CD14-positive monocyte (primary cell): Measurements from ENCODE around the gene SACM1L. TPM values are rescaled to one million over a fixed set of nuclear protein-coding genes. Genes with fewer than 3 reads are reported as not detected.

Source experiments
- DNase-seq, 3 donors: peaks; one replicate each; pipeline ENCODE4 v3.0.0-alpha.2; 2011 to 2022
- H2AFZ ChIP-seq: 2 replicates; pipeline ENCODE4 v1.6.0; 2012; ENCODE audit warnings: mild to moderate bottlenecking, low read depth, low read length, inconsistent platforms; ENCODE audit not compliant: insufficient read depth, poor library complexity, severe bottlenecking
- H3K27ac ChIP-seq, 2 donors: 1 replicate in 1 of 2; 2 replicates in 1 of 2; pipeline ENCODE4 v1.5.1; 2012 to 2013; ENCODE audit warnings: low read length in 2 of 2, control low read depth in 1 of 2, inconsistent platforms in 1 of 2, low read depth in 1 of 2, mild to moderate bottlenecking in 1 of 2
- H3K27me3 ChIP-seq, 2 donors: one replicate each; pipeline versions ENCODE4 v1.6.0 to v1.6.1; 2011 to 2013; ENCODE audit warnings: low read length in 2 of 2; ENCODE audit not compliant: control insufficient read depth in 2 of 2, insufficient read depth in 2 of 2
- H3K36me3 ChIP-seq, 2 donors: replicated peaks in 1 of 2; 1 replicate in 1 of 2; 2 replicates in 1 of 2; pipeline versions ENCODE4 v1.5.1 to v1.6.1; 2012 to 2013; ENCODE audit warnings: low read length in 2 of 2, control low read depth in 1 of 2, inconsistent platforms in 1 of 2, mild to moderate bottlenecking in 1 of 2; ENCODE audit not compliant: insufficient read depth in 2 of 2, control insufficient read depth in 1 of 2
- H3K4me1 ChIP-seq, 2 donors: 1 replicate in 1 of 2; 2 replicates in 1 of 2; pipeline versions ENCODE4 v1.5.1 to v1.6.1; 2012 to 2013; ENCODE audit warnings: low read length in 2 of 2, control low read depth in 1 of 2, inconsistent platforms in 1 of 2, mild to moderate bottlenecking in 1 of 2, moderate library complexity in 1 of 2; ENCODE audit not compliant: insufficient read depth in 2 of 2, control insufficient read depth in 1 of 2
- H3K4me2 ChIP-seq: replicated peaks from 2 replicates; pipeline ENCODE3; 2012; ENCODE audit warnings: low read length, moderate library complexity, mild to moderate bottlenecking; ENCODE audit not compliant: poor library complexity, severe bottlenecking; ENCODE audit errors: extremely low read depth
- H3K4me3 ChIP-seq, 3 experiments: fragments of 200-600 bp in 1 of 3; sonication (generic) in 1 of 3; replicated peaks in 1 of 3; 1 replicate in 2 of 3; 2 replicates in 1 of 3; pipeline ENCODE4 v1.5.1; 2011 to 2013; ENCODE audit warnings: low read length in 3 of 3, mild to moderate bottlenecking in 3 of 3, control low read depth in 2 of 3, low read depth in 2 of 3, inconsistent platforms in 1 of 3, moderate library complexity in 1 of 3
- H3K79me2 ChIP-seq: 2 replicates; pipeline ENCODE4 v1.6.0; 2012; ENCODE audit warnings: mild to moderate bottlenecking, control low read depth, inconsistent platforms, low read length, moderate library complexity; ENCODE audit not compliant: insufficient read depth
- H3K9ac ChIP-seq: 2 replicates; pipeline ENCODE4 v1.6.0; 2017; ENCODE audit warnings: low read length, mild to moderate bottlenecking; ENCODE audit not compliant: insufficient read depth, poor library complexity, severe bottlenecking
- H3K9me3 ChIP-seq, 2 donors: replicated peaks in 1 of 2; 1 replicate in 1 of 2; 2 replicates in 1 of 2; pipeline versions ENCODE4 v1.5.1 to v1.6.1; 2012 to 2013; ENCODE audit warnings: low read length in 2 of 2, control low read depth in 1 of 2; ENCODE audit not compliant: control insufficient read depth in 1 of 2, insufficient read depth in 1 of 2
- H4K20me1 ChIP-seq: 2 replicates; pipeline ENCODE4 v1.6.0; 2012; ENCODE audit warnings: mild to moderate bottlenecking, low read length, control low read depth, moderate library complexity; ENCODE audit not compliant: insufficient read depth
- H3K27ac Mint-ChIP-seq, 7 donors: one replicate each; pipeline ENCODE4 v1.8.0; 2020; ENCODE audit warnings: mild to moderate bottlenecking in 7 of 7, mixed read lengths in 7 of 7, moderate library complexity in 6 of 7, inconsistent platforms in 2 of 7
- H3K27me3 Mint-ChIP-seq, 3 donors: one replicate each; pipeline ENCODE4 v1.8.0; 2021 to 2022; ENCODE audit warnings: low read depth in 3 of 3, mild to moderate bottlenecking in 3 of 3, mixed read lengths in 3 of 3, moderate library complexity in 3 of 3, inconsistent platforms in 1 of 3
- H3K36me3 Mint-ChIP-seq, 2 donors: one replicate each; pipeline ENCODE4 v1.8.0; 2020; ENCODE audit warnings: mixed read lengths in 2 of 2, inconsistent platforms in 1 of 2, mild to moderate bottlenecking in 1 of 2
- H3K4me1 Mint-ChIP-seq: one replicate; pipeline ENCODE4 v1.8.0; 2020; ENCODE audit warnings: mild to moderate bottlenecking, mixed read lengths
- H3K4me3 Mint-ChIP-seq, 2 donors: one replicate each; pipeline ENCODE4 v1.8.0; 2020; ENCODE audit warnings: mild to moderate bottlenecking in 2 of 2, mixed read lengths in 2 of 2, moderate library complexity in 1 of 2
- H3K9me3 Mint-ChIP-seq, 7 donors: one replicate each; pipeline ENCODE4 v1.8.0; 2020 to 2022; ENCODE audit warnings: mixed read lengths in 7 of 7, mild to moderate bottlenecking in 6 of 7, moderate library complexity in 6 of 7, inconsistent platforms in 2 of 7
- WGBS: methylation state at CpG from one replicate; pipeline ENCODE4 v1.1.5; 2013; ENCODE audit warnings: missing lambda C conversion rate; ENCODE audit not compliant: insufficient coverage; 5-methylcytosine and 5-hydroxymethylcytosine counted together
- intact Hi-C, 2 donors: fragments of 100-400 bp; cut with micrococcal nuclease; formaldehyde crosslinking; loops; one replicate each; pipeline versions ENCODE4 v1.15.0 to v1.15.1; 2023
- polyA plus RNA-seq, 3 donors: library from polyadenylated mRNA; depleted of rRNA in 1 of 3; unstranded in 2 of 3; stranded (reverse) in 1 of 3; fragments of 300-500 nt in 2 of 3; fragments of >200 nt in 1 of 3; fragmentation: Illumina TruSeq in 2 of 3; gene quantifications; 1 replicate in 2 of 3; 2 replicates in 1 of 3; pipeline ENCODE4 v1.2.3, GENCODE V29; 2012 to 2021
- TF ChIP-seq, protein P1 (sequence below): fragments of 200-600 bp; IDR thresholded peaks from one replicate; pipeline ENCODE4 v1.8.0; 2022; ENCODE audit warnings: antibody characterized with exemption, mild to moderate bottlenecking

SACM1L gene
- polyA plus RNA-seq, 3 donors: 14.6 to 25.7 (median 21.5) TPM

DNA sequence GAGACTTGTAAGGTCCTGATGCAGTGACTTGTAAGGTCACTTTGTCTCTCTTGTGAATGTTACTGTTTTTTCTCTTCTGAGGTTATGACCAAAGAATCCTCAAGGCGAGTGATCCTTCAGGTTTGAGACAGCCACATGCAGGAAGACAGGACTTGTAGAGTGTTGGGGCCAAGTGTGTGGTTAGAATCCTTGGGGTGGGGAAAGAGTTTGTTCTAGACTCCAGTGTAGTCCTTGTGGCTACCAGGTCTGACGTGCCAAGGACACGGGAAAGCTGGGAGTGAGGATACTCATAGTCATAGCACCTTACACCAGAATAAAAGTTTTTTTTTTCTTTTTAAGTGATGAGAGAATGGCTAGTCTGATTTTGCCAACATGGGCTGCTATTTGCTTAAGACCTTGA, 7.3 kb upstream of the SACM1L start:
- Histone ChIP-seq H3K9me3 (peaks cover 0 to 3% of the 10 kb centered on the region in 2 donors), H3K4me2 (no peak overlapping the region), H4K20me1 (peaks cover 5% of the 10 kb centered on the region), H3K27me3 (no peaks in the 10 kb centered on the region), H3K4me1 (peaks cover 17 to 18% of the 10 kb centered on the region in 2 donors), H2AFZ (no peak overlapping the region), H3K4me3 (no peak overlapping the region), H3K27ac (no peak overlapping the region), H3K36me3 (peaks cover 15 to 38% of the 10 kb centered on the region in 2 donors), H3K9ac (no peak overlapping the region), H3K79me2 (no peaks in the 10 kb centered on the region)
- WGBS: no CpG with 5 or more reads among the region's 3 CpGs
- intact Hi-C loops: loop anchor here in 1 of 2 donors (10.0 kb wide), 1 partner anchor 647 kb away; no protein-coding TSS in a partner anchor
- peaks cover 23% of the 10 kb centered on the region for H3K4me1 Mint-ChIP-seq
- peaks cover 27 to 33% of the 10 kb centered on the region in 2 donors for H3K36me3 Mint-ChIP-seq
- no peak for DNase-seq
- H3K27me3 Mint-ChIP-seq: peaks cover 0 to 3% (median 0%) of the 10 kb centered on the region in 3 donors
- no peak overlapping the region for H3K27ac Mint-ChIP-seq
- TF ChIP-seq, protein P1, sequence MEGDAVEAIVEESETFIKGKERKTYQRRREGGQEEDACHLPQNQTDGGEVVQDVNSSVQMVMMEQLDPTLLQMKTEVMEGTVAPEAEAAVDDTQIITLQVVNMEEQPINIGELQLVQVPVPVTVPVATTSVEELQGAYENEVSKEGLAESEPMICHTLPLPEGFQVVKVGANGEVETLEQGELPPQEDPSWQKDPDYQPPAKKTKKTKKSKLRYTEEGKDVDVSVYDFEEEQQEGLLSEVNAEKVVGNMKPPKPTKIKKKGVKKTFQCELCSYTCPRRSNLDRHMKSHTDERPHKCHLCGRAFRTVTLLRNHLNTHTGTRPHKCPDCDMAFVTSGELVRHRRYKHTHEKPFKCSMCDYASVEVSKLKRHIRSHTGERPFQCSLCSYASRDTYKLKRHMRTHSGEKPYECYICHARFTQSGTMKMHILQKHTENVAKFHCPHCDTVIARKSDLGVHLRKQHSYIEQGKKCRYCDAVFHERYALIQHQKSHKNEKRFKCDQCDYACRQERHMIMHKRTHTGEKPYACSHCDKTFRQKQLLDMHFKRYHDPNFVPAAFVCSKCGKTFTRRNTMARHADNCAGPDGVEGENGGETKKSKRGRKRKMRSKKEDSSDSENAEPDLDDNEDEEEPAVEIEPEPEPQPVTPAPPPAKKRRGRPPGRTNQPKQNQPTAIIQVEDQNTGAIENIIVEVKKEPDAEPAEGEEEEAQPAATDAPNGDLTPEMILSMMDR: no peak
- H3K9me3 Mint-ChIP-seq: peaks cover 0 to 7% (median 4%) of the 10 kb centered on the region in 7 donors
- no peak overlapping the region for H3K4me3 Mint-ChIP-seq

DNA sequence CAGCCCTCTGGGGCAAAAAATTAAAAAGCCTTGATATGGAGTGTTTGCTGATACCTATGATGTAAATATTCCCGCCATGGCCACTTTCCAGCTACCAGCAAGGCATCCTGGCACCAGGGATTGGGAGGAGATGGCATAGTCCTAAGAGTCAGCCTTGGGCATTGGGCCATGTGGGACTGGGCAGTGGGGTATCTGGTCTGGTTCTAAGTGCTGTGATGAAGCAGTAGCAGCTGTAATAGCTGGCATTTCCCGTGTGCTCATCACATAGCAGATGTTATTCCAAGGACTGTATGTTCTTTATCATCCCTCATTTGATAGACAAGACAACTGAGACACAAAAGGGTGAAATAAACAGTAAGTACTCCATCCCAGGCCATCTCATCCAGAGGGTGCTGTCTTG, 6.9 kb upstream of the SACM1L start:
- 100% methylated on average over 1 of the region's 2 CpGs for WGBS
- H3K9me3 Mint-ChIP-seq: peaks cover 0 to 7% (median 4%) of the 10 kb centered on the region in 7 donors

More for the DNA sequence above, 6.9 kb upstream of the SACM1L start:
- peaks cover 4% of the 10 kb centered on the region for H4K20me1 ChIP-seq
- no peaks in the 10 kb centered on the region for H3K79me2 ChIP-seq
- intact Hi-C loops: loop anchor here in 1 of 2 donors (10.0 kb wide), 1 partner anchor 648 kb away; no protein-coding TSS in a partner anchor
- H3K27me3 ChIP-seq: no peaks in the 10 kb centered on the region
- peaks cover 15 to 36% of the 10 kb centered on the region in 2 donors for H3K36me3 ChIP-seq
- no peak for DNase-seq
- TF ChIP-seq, protein P1: no peak
- peaks cover 0 to 3% (median 0%) of the 10 kb centered on the region in 3 donors for H3K27me3 Mint-ChIP-seq
- no peak overlapping the region for H3K4me2 ChIP-seq
- no peak overlapping the region for H3K9ac ChIP-seq
- H3K9me3 ChIP-seq: peaks cover 0 to 3% of the 10 kb centered on the region in 2 donors
- H3K4me3 Mint-ChIP-seq: no peak overlapping the region
- H3K36me3 Mint-ChIP-seq: peaks cover 27 to 33% of the 10 kb centered on the region in 2 donors
- peak overlapping the region in 1 of 7 donors; percentile 35 for H3K27ac Mint-ChIP-seq
- no peak overlapping the region for H3K4me3 ChIP-seq
- no peak overlapping the region for H3K27ac ChIP-seq
- H3K4me1 ChIP-seq: peaks cover 12 to 13% of the 10 kb centered on the region in 2 donors
- H2AFZ ChIP-seq: no peak overlapping the region
- H3K4me1 Mint-ChIP-seq: peaks cover 19% of the 10 kb centered on the region
